ENCODE results near the gene CFAP77.

Gene CFAP77

DNA sequence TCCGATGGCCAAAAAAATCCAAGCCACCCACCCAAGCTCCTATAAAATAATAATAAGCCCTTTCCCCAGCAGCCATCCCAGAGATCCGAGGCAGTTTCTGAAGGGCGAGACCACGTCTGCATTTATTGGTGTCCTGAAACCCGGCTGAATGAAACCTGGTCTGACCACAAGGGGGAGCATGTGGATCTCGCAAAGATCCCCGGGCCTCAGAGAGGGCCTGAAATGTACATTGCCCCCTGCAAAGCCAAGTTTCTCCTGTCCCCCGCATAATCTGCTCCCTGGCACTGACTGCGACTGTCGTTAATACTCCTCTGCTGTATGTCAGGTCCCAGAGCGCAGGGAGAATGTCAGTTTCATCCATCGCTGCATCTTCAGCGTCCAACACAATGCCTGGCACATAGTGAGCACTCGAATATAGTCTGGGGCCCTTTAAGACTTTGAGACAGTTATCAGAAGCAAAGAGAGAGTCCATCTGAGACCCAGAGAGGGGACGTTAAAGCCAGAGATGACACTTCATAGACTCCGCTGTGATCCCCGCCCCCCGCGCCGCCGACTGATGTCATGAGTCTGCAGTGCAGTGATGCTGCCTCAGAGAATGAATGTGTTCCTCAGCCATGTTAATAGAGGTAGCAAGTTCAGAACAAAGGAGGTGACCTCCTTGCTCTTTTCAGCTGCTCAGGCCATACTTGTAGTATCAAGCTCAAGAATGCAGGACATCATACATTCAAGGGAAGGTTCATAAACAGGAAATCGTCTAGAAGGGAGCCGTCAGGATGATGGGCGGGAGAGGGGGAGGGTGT is 97.9 kb downstream of the CFAP77 start:
- DNase-seq = peak; percentile 74
- in situ Hi-C loops (cut with MboI; ENCODE audit: low pct_unique_long_range_greater_than_20kb, low sequenced_read_pairs) = no loop called here

DNA sequence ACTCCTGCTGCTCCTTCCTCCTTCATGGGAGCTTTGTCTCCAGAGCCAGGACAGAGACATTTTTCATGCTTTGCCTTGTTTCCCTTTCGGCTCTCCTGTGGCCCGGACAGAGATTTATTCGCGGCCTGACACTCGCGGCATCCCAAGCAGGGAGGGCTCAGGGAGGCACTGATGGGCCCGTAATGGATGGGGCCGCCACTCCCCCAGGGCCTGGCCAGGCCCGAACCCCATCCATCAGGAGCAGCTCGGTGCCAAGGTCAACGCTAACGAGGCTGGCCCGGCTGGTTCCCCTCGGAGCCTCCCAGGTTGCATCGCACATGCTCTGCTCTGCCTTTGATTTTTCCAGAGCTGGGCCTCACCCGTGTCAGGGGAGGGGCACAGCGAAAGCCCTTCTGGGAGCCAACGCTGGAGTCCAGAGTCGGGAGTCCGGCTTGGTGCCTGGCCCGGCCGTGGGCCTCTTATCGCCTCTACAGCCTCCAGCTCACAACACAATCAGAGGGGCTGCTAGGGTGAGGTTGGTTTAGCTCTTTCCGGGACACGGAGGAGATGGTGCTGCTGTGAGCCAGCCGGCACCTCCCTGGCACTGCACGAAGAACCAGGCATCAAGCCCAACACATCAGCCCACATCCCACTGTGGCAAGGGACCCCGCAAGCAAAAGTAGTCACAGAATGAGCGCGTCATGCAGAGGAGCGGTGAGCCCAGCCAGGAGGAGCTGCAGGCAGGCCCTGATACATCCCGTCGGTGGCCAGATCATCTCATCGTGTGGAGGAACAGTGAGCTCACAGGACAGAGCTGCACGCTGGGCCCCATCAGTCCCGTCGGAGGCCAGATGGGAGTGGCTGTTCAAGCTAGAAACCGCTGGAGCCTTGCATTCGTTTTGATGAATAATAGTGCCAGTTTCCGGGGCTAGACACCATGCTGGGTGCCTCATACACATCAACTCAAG is 100.2 kb downstream of the CFAP77 start:
- DNase-seq = no peak
- in situ Hi-C loops (cut with MboI; ENCODE audit: low pct_unique_long_range_greater_than_20kb, low sequenced_read_pairs) = no loop called here

DNA sequence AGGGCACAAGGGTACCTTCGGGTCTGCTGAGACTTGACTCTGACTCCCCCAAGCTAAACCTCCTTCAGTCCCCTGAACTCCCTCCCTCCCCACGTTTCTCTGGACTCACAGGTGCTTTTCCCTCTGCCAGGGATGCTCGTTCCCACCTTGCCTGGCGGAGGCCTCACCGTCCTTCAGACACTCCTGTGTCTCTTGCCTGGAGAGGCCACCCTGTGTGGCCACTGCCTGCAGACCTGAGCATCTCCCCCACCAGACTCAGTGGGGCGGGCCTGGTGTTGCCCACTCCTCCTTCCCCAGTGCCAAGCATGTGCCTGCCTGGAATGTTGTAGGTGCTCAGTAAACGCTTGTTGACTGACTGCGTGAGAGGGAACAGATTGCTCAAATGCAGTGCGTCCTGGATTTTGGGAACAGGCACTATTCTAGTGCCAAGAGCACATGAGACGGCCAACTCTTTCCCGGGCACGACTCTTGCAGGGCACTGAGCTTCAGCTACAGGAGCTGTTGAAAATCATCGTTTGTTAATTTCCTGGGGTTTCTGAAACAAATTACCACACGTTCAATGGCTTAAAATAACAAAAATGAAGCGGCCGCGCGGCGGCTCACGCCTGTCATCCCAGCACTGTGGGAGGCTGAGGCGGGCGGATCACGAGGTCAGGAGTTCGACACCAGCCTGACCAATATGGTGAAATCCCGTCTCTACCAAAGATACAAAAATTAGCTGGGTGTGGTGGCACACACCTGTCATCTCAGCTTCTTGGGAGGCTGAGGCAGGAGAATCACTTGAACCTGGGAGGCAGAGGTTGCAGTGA is 101.4 kb downstream of the CFAP77 start:
- no peak for DNase-seq
- in situ Hi-C loops (cut with MboI; ENCODE audit: low pct_unique_long_range_greater_than_20kb, low sequenced_read_pairs) = no loop called here

DNA sequence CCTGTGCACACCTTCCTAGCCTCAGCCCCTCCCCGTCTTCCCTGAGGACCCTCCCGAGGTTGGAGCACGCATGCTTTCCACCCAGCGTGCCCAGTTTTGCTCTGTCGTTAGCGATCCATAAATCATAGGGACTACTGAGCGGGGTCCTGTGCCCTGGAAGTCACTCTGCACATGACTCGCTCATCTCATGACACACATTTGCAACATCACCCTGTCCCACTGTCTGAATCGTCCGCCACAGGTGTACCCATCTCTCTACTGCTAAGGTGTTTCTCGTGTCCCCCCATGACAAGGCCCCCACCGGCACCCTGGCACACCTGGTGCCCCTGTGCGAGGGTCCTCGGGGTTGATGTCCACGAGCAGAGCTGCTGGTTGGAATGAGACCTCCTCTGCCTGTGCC is 103.4 kb downstream of the CFAP77 start:
- no peak for DNase-seq
- in situ Hi-C loops (cut with MboI; ENCODE audit: low pct_unique_long_range_greater_than_20kb, low sequenced_read_pairs) = no loop called here

DNA sequence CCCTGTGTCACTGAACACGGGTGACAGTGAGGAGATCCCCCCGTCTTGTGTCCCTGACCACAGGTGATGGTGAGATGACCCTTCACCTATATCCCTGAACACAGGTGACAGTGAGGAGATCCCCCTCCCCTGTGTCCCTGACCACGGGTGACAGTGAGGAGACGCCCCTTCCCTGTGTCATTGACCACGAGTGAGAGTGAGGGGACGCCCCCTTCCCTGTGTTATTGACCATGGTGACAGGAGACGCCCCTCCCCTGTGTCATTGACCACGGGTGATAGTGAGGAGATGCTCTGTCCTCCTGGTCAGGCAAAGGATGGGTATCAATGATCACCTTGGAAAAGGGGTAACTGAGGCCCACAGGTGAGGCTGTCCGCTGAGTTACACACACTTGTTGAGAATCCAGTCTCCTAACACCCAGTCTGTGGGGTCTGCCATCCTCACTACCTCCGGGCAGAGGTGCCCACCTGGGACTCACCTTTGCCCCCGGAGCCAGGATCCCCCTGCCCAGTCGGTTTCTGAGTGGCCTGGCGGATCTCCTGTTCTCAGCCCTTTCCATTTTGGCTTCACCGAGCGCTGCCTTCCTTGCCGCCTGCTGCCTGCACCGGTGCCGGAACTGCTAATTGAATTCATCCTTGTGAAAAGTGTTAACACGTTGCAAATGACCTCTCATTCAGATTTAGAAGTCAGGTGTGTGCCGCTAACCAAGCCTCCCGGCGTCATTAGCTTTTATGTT is 104.2 kb downstream of the CFAP77 start:
- DNase-seq = no peak
- in situ Hi-C loops (cut with MboI; ENCODE audit: low pct_unique_long_range_greater_than_20kb, low sequenced_read_pairs) = no loop called here

DNA sequence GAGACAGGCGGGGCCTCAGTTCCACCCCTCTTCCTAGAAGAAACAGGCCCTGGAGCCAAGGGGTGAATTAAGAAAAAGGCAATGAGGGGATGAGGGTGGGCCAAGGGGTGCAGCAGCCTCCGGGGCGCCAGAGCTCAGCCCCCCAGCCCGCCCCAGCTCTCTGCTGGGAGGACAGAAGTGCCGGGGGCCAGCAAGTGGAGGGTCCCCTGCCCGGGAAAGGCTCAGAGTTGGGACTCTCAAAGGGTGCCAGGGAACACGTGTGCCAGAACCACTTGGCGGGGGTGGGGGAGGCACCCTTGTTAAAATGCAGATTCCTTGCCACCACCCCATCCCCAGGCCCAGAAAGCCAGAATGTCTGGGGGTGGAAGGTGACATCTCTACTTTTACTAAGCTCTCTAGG is 104.8 kb downstream of the CFAP77 start:
- no peak for DNase-seq
- in situ Hi-C loops (cut with MboI; ENCODE audit: low pct_unique_long_range_greater_than_20kb, low sequenced_read_pairs) = no loop called here

DNA sequence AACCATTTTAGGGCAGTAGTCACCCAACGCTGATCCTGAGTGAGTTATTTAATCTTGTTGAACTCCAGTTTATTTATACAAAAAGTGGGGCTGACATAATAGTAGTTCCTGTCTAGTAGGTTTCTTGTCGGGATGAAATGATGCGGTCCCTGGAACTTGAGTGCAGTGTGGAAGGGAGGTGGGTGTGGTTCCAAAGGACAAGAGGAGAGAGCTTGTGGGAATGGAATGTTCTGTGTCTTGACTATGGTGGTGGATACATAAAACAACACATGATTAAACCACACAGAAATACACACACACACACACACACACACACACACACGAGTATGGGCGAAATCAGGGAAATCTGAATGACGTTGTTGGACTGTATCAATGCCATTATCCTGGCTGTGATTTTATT is 106.3 kb downstream of the CFAP77 start:
- in situ Hi-C loops (cut with MboI; ENCODE audit: low pct_unique_long_range_greater_than_20kb, low sequenced_read_pairs) = no loop called here
- no peak for DNase-seq

DNA sequence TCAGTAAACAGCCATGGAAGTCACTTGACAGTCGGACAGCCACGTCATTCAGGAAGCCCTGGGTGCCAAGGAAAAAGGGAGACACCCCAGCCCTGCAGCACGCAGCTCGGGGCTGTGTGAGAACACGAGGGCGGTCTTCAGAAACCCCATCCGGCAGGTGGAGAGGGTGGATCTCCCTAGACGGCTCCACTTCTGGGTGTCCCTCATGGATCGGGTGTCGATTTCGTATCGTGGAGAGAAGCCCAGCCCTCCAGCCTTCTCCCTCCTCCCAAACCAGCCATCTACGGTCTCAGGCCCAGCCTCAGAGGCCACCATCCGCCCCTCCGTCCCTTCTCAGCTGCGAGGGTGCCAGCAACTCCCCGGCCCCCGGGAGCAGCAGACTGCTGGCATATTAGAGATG is 106.9 kb downstream of the CFAP77 start:
- DNase-seq = no peak
- in situ Hi-C loops (cut with MboI; ENCODE audit: low pct_unique_long_range_greater_than_20kb, low sequenced_read_pairs) = no loop called here

DNA sequence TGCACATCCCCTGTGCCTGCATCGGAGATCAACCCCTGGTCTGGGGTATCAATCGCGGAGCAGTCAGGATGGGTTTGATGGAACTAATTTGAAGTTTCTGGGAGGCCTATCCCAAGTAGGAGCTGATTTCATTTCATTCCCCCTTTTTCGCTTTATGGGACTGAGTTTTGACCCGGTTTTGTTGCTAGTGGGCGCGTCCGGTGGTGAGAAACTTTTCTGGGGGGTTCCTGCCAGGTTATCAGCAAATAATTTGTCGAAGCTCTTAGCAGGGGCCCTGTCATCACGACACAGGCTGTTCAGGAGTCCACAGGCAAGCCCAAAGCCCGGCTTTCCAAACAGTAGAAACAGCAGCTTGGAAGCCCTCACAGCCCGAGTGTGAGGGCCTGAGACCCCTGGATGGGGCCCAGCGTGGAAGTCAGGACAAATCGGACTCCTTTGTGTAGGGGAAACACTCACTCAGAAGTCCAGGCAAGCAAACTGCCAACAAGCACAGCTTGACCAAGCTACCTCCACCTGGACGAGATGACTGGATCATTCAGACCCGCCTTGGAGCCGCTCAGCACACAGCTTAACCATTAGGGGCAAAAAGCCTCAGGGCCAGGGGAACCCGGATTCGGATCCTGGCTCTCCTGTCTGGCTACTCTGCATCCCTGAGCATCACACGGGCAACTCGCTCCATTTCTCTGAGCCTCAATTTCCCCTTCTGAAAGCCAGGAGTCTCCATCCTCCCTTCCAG is 108.0 kb downstream of the CFAP77 start:
- DNase-seq = no peak
- in situ Hi-C loops (cut with MboI; ENCODE audit: low pct_unique_long_range_greater_than_20kb, low sequenced_read_pairs) = no loop called here

DNA sequence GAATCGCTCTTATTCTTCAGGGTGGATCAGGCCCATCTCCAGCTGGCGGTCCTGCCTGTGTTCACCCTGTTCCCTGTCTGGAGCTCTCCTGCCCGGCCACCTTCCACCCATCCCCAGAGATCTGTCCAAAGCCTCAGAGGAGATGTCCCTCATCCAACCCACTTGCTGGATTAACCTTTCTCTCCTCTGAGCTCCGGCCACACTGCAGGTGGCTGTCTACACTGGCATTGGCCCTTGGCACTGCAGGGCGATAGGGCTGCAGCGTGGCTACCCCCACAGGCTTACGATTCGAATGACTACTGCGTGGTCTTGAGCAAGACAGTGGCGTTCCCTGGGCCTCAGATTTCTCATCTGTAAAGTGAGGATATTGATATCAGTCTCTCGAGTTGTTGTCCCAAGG is 108.6 kb downstream of the CFAP77 start:
- in situ Hi-C loops (cut with MboI; ENCODE audit: low pct_unique_long_range_greater_than_20kb, low sequenced_read_pairs) = no loop called here
- DNase-seq = no peak

DNA sequence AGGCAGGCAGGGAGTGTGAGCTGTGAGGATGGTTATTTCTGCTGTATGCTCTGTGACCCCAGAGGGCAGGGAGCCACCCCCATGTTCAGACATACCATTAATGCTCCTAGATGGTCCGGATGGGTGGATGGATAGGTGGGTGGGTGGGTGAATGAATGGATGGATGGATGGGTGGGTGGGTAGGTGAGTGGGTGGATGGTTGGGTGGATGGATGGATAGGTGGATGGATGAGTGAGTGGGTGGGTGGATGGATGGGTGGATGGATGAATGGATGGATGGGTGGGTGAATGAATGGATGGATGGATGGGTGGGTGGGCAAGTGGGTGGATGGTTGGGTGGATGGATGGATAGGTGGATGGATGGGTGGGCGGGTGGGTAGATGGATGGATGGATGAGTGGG is 109.0 kb downstream of the CFAP77 start:
- DNase-seq = no peak
- in situ Hi-C loops (cut with MboI; ENCODE audit: low pct_unique_long_range_greater_than_20kb, low sequenced_read_pairs) = no loop called here

DNA sequence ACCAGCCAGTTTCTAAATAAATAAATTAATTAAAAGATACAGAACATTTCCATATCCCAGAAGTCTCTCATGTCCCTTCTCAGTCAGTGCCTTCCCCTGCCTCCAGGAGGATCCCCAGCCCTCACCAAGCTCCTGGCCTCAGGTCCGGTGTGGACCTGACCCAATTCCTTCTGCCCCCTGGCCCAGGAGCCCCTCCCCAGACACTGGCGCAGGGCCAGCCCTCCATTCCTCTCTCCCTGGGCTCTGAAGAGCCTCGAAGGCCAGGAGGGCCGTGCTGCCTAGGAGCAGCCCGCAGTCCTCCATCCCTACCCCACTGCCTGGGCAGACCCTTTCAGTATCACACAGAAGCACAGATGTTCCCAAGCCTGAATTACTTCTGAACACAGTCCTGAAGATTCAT is 110.6 kb downstream of the CFAP77 start:
- no peak for DNase-seq
- in situ Hi-C loops (cut with MboI; ENCODE audit: low pct_unique_long_range_greater_than_20kb, low sequenced_read_pairs) = no loop called here

DNA sequence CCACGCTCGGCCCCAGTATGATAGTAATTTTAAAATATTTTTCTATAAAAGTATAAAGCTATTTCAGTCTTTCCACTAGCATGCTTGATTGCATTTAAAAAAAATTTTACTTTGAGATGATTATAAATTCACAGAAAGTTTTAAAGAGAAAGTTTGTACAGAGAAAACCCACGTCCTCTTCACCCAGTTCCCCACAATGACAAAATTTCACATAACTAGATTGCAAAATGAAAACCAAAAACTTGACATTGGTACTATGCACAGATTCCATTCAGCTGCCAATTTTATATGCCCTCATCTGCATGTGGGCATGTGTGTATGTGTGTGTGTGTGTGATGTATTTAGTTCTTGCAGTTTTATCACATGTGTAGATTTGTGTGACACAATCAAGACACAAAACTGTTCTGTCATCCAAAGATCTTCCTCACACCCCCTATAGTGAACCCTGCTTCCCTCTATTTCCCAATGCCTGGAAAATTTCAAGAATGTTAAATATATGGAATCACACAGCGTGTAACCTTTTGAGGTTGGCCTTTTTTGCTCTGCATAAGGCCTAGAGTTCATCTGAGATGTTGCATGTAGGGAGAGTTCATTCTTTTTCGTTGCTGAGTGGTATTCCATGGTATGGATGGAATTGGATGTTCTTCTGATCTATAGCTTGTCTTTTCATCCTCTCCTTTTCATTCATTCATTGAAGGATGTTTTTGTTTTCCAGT is 115.5 kb downstream of the CFAP77 start:
- in situ Hi-C loops (cut with MboI; ENCODE audit: low pct_unique_long_range_greater_than_20kb, low sequenced_read_pairs) = no loop called here
- no peak for DNase-seq

DNA sequence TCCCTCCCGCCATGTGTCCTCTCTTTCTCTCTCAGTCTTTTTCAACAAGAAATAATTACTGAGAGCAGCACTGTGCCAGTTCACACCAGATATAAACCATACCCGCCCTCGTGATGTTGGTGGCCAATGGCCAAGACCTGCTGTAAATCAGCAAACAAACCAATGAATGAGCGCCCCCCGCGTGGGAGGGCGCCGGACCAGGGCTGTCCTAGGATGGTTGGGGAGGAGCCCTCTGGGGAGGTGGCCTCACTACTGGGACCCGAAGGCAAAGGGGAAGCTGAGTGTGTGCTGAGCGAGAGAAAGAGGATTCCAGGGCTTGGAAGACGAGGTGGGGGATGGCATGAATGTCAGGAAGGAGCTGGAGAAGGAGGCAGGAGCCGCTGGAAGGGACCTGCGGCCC is 121.2 kb downstream of the CFAP77 start:
- DNase-seq = peak; percentile 7
- in situ Hi-C loops (cut with MboI; ENCODE audit: low pct_unique_long_range_greater_than_20kb, low sequenced_read_pairs) = no loop called here

DNA sequence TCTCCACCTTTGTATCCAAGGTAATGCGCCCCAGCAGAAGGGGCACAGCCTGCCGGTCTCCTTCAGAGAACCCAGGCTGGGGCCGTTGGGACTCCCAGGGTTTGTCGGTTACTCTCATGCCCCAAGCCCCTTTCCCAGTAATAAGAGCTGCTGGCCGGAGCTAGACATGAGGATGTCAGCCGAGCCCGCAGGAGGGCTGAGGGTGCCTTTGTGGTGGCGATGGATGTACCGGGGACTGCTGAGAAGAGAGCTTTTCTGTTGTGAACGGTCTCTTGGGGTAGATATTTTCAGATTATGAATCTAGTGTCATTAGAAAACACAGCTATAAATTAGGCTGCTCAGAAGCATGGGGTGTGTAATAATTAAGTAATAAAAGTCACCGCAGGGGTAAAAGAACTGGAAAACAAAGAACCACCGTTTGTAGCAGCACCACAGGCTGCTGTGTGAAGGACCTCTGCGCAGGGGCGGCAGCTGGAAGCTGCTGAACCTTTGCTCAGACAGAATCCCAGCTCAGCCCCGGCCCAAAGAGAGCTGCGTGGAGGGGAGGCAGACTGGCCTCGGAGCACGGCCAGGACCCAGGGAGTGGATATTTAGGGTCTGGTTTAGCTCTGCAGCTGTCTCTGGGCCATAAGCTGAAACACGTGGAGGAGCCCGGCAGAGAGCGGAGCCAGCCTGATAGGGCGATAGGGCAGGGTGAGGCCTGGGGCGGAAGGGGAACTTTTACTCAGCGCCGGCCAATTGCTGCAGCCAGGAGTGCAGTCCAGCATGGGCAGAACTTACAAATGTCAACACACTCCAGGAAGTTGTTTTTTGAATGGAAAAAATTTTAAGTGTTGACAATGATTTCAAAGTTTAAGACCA is 121.9 kb downstream of the CFAP77 start:
- in situ Hi-C loops (cut with MboI; ENCODE audit: low pct_unique_long_range_greater_than_20kb, low sequenced_read_pairs) = no loop called here

DNA sequence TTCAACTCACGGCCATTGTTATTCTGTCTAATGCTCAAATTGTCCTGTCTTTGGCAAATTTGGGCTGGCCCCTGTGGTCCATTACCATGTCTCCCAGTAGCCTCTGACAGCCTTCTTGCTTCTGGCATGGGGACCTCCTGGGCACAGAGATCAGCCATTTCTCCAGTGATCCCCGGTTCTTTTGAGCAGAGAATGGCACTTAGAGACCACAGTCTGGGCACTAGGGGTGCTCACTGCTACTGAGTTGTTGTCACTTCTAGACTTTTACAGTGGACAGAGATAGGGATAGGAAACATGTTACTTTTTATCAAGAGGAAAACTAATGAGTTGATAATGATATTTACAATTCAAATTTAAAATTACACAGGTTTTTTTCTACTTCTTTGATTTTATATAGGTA is 124.8 kb downstream of the CFAP77 start:
- in situ Hi-C loops (cut with MboI; ENCODE audit: low pct_unique_long_range_greater_than_20kb, low sequenced_read_pairs) = no loop called here
- no peak for DNase-seq

More for the DNA sequence above, 121.9 kb downstream of the CFAP77 start:
- DNase-seq = no peak

DNA sequence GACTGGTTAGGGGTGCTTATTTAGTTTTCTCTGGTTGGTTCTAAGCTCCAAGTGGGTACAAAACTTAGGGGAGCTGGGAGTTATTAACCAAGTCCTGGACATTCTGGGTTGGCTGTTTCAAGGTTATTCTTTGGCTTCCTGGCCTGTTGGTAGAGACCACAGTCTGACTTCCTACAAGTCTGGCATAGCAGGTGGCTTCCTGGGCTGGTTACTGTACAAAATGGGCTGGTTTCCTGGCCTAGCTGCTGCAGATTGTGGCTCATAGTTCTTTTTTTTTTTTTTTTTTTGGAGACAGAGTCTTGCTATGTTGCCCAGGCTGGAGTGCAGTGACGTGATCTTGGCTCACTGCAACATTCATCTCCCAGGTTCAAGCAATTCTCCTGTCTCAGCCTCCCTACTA is 126.1 kb downstream of the CFAP77 start:
- no peak for DNase-seq
- in situ Hi-C loops (cut with MboI; ENCODE audit: low pct_unique_long_range_greater_than_20kb, low sequenced_read_pairs) = no loop called here
